Keratinocyte (primary cell): ENCODE data around the gene POLD2.

Experiments used
- EZH2 ChIP-seq: IDR thresholded peaks from one replicate; pipeline ENCODE4 v1.6.1; 2012; ENCODE audit warnings: inconsistent platforms, mild to moderate bottlenecking, low read length, moderate library complexity
- TF ChIP-seq, protein P1 (sequence below), 3 experiments: IDR thresholded peaks in 1 of 3; conservative IDR thresholded peaks in 1 of 3; optimal IDR thresholded peaks in 1 of 3; 2 replicates in 2 of 3; 3 replicates in 1 of 3; pipeline versions ENCODE3 to v1.5.1; 2011; ENCODE audit warnings: low read length in 3 of 3, mild to moderate bottlenecking in 3 of 3, moderate library complexity in 2 of 3, control low read depth in 1 of 3, inconsistent platforms in 1 of 3; ENCODE audit not compliant: insufficient read depth in 2 of 3; ENCODE audit errors: extremely low read depth in 1 of 3

DNA sequence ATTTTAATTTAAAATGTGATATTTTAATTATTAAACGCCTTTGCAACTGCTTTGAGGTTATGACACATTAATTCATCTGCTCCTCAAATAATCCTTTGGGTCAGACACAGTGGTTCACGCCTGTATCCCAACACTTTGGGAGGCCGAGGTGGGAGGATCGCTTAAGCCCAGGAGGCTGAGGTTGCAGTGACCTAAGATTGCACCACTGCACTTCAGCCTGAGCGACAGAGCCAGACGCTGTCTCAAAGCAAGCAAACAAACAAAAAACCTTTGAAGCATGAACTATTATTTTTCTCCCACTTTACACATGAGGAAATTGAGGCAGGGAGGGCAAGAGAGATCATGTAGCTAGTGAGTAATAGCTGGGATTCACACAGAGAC, 1.5 kb upstream of the POLD2 start:
- TF ChIP-seq, protein P1, sequence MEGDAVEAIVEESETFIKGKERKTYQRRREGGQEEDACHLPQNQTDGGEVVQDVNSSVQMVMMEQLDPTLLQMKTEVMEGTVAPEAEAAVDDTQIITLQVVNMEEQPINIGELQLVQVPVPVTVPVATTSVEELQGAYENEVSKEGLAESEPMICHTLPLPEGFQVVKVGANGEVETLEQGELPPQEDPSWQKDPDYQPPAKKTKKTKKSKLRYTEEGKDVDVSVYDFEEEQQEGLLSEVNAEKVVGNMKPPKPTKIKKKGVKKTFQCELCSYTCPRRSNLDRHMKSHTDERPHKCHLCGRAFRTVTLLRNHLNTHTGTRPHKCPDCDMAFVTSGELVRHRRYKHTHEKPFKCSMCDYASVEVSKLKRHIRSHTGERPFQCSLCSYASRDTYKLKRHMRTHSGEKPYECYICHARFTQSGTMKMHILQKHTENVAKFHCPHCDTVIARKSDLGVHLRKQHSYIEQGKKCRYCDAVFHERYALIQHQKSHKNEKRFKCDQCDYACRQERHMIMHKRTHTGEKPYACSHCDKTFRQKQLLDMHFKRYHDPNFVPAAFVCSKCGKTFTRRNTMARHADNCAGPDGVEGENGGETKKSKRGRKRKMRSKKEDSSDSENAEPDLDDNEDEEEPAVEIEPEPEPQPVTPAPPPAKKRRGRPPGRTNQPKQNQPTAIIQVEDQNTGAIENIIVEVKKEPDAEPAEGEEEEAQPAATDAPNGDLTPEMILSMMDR (optimal IDR thresholded peaks at IDR 0.05 in 1 of 3, IDR thresholded peaks at IDR 0.05 in 1 of 3, conservative IDR thresholded peaks at IDR 0.05 in 1 of 3; ENCODE audit: extremely low read depth in 1 of 3, insufficient read depth in 2 of 3, low read length in 3 of 3), result no peak
- no peak for TF ChIP-seq EZH2
